Panc1 (cell line): ENCODE results near the gene NVL. TPM values are rescaled to one million over a fixed set of nuclear protein-coding genes. Genes with fewer than 3 reads are reported as not detected.

Experiments used
- ATAC-seq: fragments of 200-7000 bp; cut with Tn5 transposase; 2 replicates; pipeline ENCODE4 v1.9.1; 2020; ENCODE audit warnings: mild to moderate bottlenecking, moderate library complexity
- BruUV-seq: library from RNA; stranded (reverse); fragments of 400-500 nt; replicated peaks from 2 replicates; lab custom pipeline; 2021; lab: Mats Ljungman, UMichigan
- CTCF ChIA-PET: fragments of 300-600 bp; sonication (Branson Sonifier 250); formaldehyde crosslinking; loops from one replicate; lab custom pipeline; 2022; ENCODE audit warnings: antibody characterized with exemption; lab: Charles Lee
- POLR2A ChIA-PET: fragments of 300-600 bp; sonication (Branson Sonifier 250); formaldehyde crosslinking; loops from one replicate; lab custom pipeline; 2022; ENCODE audit warnings: antibody characterized with exemption; lab: Charles Lee
- DNase-seq: peaks from one replicate; pipeline ENCODE4 v3.0.0-alpha.2; 2010; ENCODE audit warnings: low read depth, low spot score
- H3K27ac ChIP-seq: 2 replicates; pipeline ENCODE4 v1.5.1; 2011; ENCODE audit warnings: mild to moderate bottlenecking, low read length, inconsistent platforms
- H3K27me3 ChIP-seq: fragments of 200-500 bp; sonication (Bioruptor generic); 2 replicates; pipeline ENCODE4 v1.6.0; 2014; ENCODE audit warnings: low read length, inconsistent platforms; ENCODE audit not compliant: control insufficient read depth, insufficient read depth
- H3K36me3 ChIP-seq: fragments of 200-500 bp; sonication (Bioruptor generic); 2 replicates; pipeline ENCODE4 v1.5.1; 2014; ENCODE audit warnings: inconsistent platforms, mild to moderate bottlenecking, low read length, moderate library complexity; ENCODE audit not compliant: control insufficient read depth, insufficient read depth
- H3K4me1 ChIP-seq: 2 replicates; pipeline ENCODE4 v1.5.1; 2011; ENCODE audit warnings: inconsistent platforms, mild to moderate bottlenecking, low read length, moderate library complexity; ENCODE audit not compliant: control insufficient read depth, insufficient read depth
- H3K4me3 ChIP-seq, 2 experiments: 2 replicates each; pipeline ENCODE4 v1.5.1; 2011 to 2012; ENCODE audit warnings: low read depth in 2 of 2, low read length in 2 of 2, mild to moderate bottlenecking in 2 of 2, inconsistent platforms in 1 of 2, moderate library complexity in 1 of 2
- H3K9me3 ChIP-seq: fragments of 200-500 bp; sonication (Bioruptor generic); 2 replicates; pipeline ENCODE4 v1.5.1; 2014; ENCODE audit warnings: low read depth, mild to moderate bottlenecking, inconsistent platforms, low read length, moderate library complexity; ENCODE audit not compliant: control insufficient read depth, insufficient read depth
- POLR2AphosphoS5 ChIP-seq: IDR thresholded peaks from 2 replicates; pipeline ENCODE4 v1.6.1; 2012; ENCODE audit warnings: mild to moderate bottlenecking, low read depth, low read length, moderate library complexity
- SIN3A ChIP-seq: IDR thresholded peaks from 2 replicates; pipeline ENCODE4 v1.6.1; 2012; ENCODE audit warnings: low read depth, mild to moderate bottlenecking, low read length, moderate library complexity, borderline replicate concordance; ENCODE audit not compliant: insufficient read depth
- TCF7L2 ChIP-seq: IDR thresholded peaks from 2 replicates; pipeline ENCODE4 v1.6.1; 2011; ENCODE audit warnings: mild to moderate bottlenecking, low read depth, low read length, inconsistent platforms
- in situ Hi-C: cut with HindIII; loops from 2 replicates; pipeline ENCODE4 v1.10.0; 2016; ENCODE audit warnings: low sequenced_read_pairs, low pct_unique_long_range_greater_than_20kb
- intact Hi-C: fragments of 100-400 bp; cut with micrococcal nuclease; formaldehyde crosslinking; loops from one replicate; pipeline ENCODE4 v1.10.0; 2022; ENCODE audit not compliant: unreplicated experiment
- total RNA-seq: library from RNA; stranded (reverse); gene quantifications from one replicate; pipeline ENCODE4 v1.2.1, GENCODE V29; 2021; ENCODE audit not compliant: unreplicated experiment
- TF ChIP-seq, protein P1 (sequence below), 2 experiments: IDR thresholded peaks; 2 replicates each; pipeline ENCODE4 v1.6.1; 2011 to 2012; ENCODE audit warnings: low read depth in 2 of 2, control low read depth in 1 of 2, low read length in 1 of 2, mild to moderate bottlenecking in 1 of 2, moderate library complexity in 1 of 2; ENCODE audit not compliant: insufficient read depth in 1 of 2
- TF ChIP-seq, protein P2 (sequence below): fragments of 450-650 bp; IDR thresholded peaks from 2 replicates; pipeline ENCODE4 v1.5.1; 2017; ENCODE audit warnings: mild to moderate bottlenecking

NVL gene
- total RNA-seq, 1 experiment from 2014 or later, result 25.0 TPM

DNA sequence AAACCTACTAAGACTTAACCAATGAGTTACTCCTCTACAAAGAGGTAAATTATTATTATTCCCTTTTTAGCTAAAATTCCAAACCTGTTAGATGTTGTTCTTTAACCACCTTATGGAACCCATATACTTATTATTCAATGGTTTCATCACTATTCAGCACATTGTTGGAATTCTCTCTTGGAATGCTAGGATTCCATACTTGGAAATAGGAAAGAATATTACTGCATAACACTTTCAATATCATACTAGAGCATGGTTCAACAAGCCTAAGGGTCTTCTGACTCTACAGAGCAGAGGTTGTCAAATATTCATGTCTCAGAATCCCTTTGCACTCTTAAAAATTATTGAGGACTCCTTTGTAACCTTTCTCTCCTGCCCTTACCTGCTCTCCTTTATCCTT is 77.5 kb downstream of the NVL start:
- in situ Hi-C loops, result no loop called here
- no peak overlapping the region for H3K27ac ChIP-seq
- no peak for ATAC-seq
- DNase-seq, result no peak
- CTCF ChIA-PET, result no interaction called here
- TF ChIP-seq, protein P1, sequence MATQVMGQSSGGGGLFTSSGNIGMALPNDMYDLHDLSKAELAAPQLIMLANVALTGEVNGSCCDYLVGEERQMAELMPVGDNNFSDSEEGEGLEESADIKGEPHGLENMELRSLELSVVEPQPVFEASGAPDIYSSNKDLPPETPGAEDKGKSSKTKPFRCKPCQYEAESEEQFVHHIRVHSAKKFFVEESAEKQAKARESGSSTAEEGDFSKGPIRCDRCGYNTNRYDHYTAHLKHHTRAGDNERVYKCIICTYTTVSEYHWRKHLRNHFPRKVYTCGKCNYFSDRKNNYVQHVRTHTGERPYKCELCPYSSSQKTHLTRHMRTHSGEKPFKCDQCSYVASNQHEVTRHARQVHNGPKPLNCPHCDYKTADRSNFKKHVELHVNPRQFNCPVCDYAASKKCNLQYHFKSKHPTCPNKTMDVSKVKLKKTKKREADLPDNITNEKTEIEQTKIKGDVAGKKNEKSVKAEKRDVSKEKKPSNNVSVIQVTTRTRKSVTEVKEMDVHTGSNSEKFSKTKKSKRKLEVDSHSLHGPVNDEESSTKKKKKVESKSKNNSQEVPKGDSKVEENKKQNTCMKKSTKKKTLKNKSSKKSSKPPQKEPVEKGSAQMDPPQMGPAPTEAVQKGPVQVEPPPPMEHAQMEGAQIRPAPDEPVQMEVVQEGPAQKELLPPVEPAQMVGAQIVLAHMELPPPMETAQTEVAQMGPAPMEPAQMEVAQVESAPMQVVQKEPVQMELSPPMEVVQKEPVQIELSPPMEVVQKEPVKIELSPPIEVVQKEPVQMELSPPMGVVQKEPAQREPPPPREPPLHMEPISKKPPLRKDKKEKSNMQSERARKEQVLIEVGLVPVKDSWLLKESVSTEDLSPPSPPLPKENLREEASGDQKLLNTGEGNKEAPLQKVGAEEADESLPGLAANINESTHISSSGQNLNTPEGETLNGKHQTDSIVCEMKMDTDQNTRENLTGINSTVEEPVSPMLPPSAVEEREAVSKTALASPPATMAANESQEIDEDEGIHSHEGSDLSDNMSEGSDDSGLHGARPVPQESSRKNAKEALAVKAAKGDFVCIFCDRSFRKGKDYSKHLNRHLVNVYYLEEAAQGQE (IDR thresholded peaks at IDR 0.05; ENCODE audit: insufficient read depth in 1 of 2, low read depth in 2 of 2, low read length in 1 of 2), result no peak
- no peak for TF ChIP-seq POLR2AphosphoS5
- TF ChIP-seq TCF7L2, result no peak
- TF ChIP-seq, protein P2, sequence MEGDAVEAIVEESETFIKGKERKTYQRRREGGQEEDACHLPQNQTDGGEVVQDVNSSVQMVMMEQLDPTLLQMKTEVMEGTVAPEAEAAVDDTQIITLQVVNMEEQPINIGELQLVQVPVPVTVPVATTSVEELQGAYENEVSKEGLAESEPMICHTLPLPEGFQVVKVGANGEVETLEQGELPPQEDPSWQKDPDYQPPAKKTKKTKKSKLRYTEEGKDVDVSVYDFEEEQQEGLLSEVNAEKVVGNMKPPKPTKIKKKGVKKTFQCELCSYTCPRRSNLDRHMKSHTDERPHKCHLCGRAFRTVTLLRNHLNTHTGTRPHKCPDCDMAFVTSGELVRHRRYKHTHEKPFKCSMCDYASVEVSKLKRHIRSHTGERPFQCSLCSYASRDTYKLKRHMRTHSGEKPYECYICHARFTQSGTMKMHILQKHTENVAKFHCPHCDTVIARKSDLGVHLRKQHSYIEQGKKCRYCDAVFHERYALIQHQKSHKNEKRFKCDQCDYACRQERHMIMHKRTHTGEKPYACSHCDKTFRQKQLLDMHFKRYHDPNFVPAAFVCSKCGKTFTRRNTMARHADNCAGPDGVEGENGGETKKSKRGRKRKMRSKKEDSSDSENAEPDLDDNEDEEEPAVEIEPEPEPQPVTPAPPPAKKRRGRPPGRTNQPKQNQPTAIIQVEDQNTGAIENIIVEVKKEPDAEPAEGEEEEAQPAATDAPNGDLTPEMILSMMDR, result no peak
- TF ChIP-seq SIN3A, result no peak
- H3K4me1 ChIP-seq, result no peaks in the 10 kb centered on the region
- H3K27me3 ChIP-seq, result no peaks in the 10 kb centered on the region
- BruUV-seq, result no TSS peak
- no peaks in the 10 kb centered on the region; the same call in 1 of the 2 replicates for H3K36me3 ChIP-seq
- no peak overlapping the region for H3K4me3 ChIP-seq
- H3K9me3 ChIP-seq, result no peaks in the 10 kb centered on the region
- POLR2A ChIA-PET, result no interaction called here
- intact Hi-C loops, result no loop called here

DNA sequence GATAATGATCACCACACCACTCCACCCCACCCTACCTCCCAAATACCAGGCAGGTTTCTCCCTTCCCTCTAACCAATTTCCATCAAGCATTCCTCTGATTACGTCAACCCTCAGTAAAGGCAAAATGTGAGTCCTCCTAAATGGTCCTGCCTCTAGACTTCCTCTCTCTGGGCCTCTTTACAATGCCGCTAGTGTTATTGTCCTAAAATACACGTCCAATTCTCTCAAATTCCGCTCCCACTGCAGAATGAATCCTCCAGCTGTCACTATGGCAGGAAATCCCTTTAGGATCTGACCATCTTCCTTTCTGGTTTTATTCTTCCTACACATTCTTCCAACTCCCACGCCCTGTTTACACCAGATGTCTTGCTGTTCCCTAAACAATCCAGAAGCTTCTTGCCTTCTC is 78.2 kb downstream of the NVL start:
- Histone ChIP-seq H3K9me3 (no peaks in the 10 kb centered on the region), H3K4me1 (no peaks in the 10 kb centered on the region), H3K27ac (no peak overlapping the region), H3K4me3 (no peak overlapping the region), H3K36me3 (no peaks in the 10 kb centered on the region; the same call in 1 of the 2 replicates), H3K27me3 (no peaks in the 10 kb centered on the region)
- ATAC-seq, result no peak
- DNase-seq, result no peak
- in situ Hi-C loops, result no loop called here
- CTCF ChIA-PET, result interaction anchor here (0.6 kb wide), 1 partner anchor 386 kb away, joined by 4 read pairs; no protein-coding TSS in a partner anchor
- intact Hi-C loops, result no loop called here
- POLR2A ChIA-PET, result interaction anchor here (0.6 kb wide), 1 partner anchor 146 kb away, joined by 7 read pairs; no protein-coding TSS in a partner anchor
- BruUV-seq, result no TSS peak
- TF ChIP-seq, protein P1 (IDR thresholded peaks at IDR 0.05; ENCODE audit: insufficient read depth in 1 of 2, low read depth in 2 of 2, low read length in 1 of 2), result no peak
- TF ChIP-seq SIN3A, result no peak
- TF ChIP-seq, protein P2, result no peak
- TF ChIP-seq TCF7L2, result no peak
- TF ChIP-seq POLR2AphosphoS5, result no peak
